Aorta (tissue), 5 donors: ENCODE results near the gene DNM2. TPM values are rescaled to one million over a fixed set of nuclear protein-coding genes. Genes with fewer than 3 reads are reported as not detected.
"Not testable (repeated sequence)": the region's sequence is repeated elsewhere in the genome, so short reads cannot be mapped to it uniquely, and the experiment has no call there.

Experiments used
- ATAC-seq: fragments of 200-7000 bp; cut with Tn5 transposase; one replicate; pipeline ENCODE4 v1.9.1; 2022; ENCODE audit warnings: moderate library complexity; ENCODE audit not compliant: low FRiP score
- DNase-seq, 2 donors: peaks; one replicate each; pipeline ENCODE4 v3.0.0-alpha.2; 2020
- H3K27ac ChIP-seq, 2 donors: one replicate each; pipeline ENCODE4 v1.5.1; 2013; ENCODE audit warnings: low read length in 2 of 2, mild to moderate bottlenecking in 2 of 2, moderate library complexity in 2 of 2, control low read depth in 1 of 2, inconsistent platforms in 1 of 2, low read depth in 1 of 2
- H3K27me3 ChIP-seq, 2 donors: one replicate each; pipeline ENCODE4 v1.6.1; 2013; ENCODE audit warnings: control low read depth in 1 of 2, low read length in 1 of 2, mild to moderate bottlenecking in 1 of 2, moderate library complexity in 1 of 2; ENCODE audit not compliant: insufficient read depth in 2 of 2, control insufficient read depth in 1 of 2
- H3K36me3 ChIP-seq, 2 donors: one replicate each; pipeline ENCODE4 v1.6.1; 2013; ENCODE audit warnings: control low read depth in 1 of 2, low read length in 1 of 2, mild to moderate bottlenecking in 1 of 2; ENCODE audit not compliant: insufficient read depth in 2 of 2, control insufficient read depth in 1 of 2
- H3K4me1 ChIP-seq, 2 donors: one replicate each; pipeline ENCODE4 v1.6.1; 2013; ENCODE audit warnings: low read length in 2 of 2, control low read depth in 1 of 2, mild to moderate bottlenecking in 1 of 2, moderate library complexity in 1 of 2; ENCODE audit not compliant: insufficient read depth in 2 of 2, control insufficient read depth in 1 of 2
- H3K4me3 ChIP-seq, 2 donors: one replicate each; pipeline ENCODE4 v1.5.1; 2013; ENCODE audit warnings: low read length in 2 of 2, control low read depth in 1 of 2, mild to moderate bottlenecking in 1 of 2
- H3K9me3 ChIP-seq: one replicate; pipeline ENCODE4 v1.6.1; 2013; ENCODE audit warnings: mild to moderate bottlenecking, low read length; ENCODE audit not compliant: control insufficient read depth
- WGBS, 2 donors: extraction: QIAGEN DNeasy Blood & Tissue Kit; methylation state at CpG; one replicate each; pipeline ENCODE4 v1.1.7; 2013; 5-methylcytosine and 5-hydroxymethylcytosine counted together
- intact Hi-C, 2 donors: fragments of 100-400 bp; cut with DNase I; formaldehyde crosslinking; loops; one replicate each; pipeline versions ENCODE4 v1.14.2 to v1.15.0; 2022
- polyA plus RNA-seq, 2 donors: library from polyadenylated mRNA; stranded (reverse); fragments of 200-250 nt; gene quantifications; one replicate each; pipeline ENCODE4 v1.2.3, GENCODE V29; 2013
- total RNA-seq, 2 donors: library from RNA; stranded (reverse); fragmentation: NEBNext Ultra II Directional; extraction: Animal tissue kit (Norgen Biotek cat#: 25700); gene quantifications; one replicate each; pipeline ENCODE4 v1.2.1, GENCODE V29; 2021
- donor health status: healthy with polysubstance abuse.
- donor health status: Bipolar disorder and iron deficiency.
- donor health status: DM: no; HTN: no; CAD: no.
- donor health status: DM: no; HTN: no; CAD: no.
- donor health status: DM: yes; HTN: yes; CAD: no.

DNM2 gene
- total and polyA plus RNA-seq, 4 donors = 51.7 to 160 (median 104) TPM

GRCh38 chr19:10749435-10750384 lies 31.8 kb downstream of the DNM2 start:
- ATAC-seq (no peak), DNase-seq (no peak)
- H3K27me3 ChIP-seq = no peaks in the 10 kb centered on the region
- 89 to 90% methylated on average over 13 of the region's 13 CpGs for WGBS, 2 donors
- no peaks in the 10 kb centered on the region for H3K36me3 ChIP-seq
- peak overlapping the region in 1 of 2 donors; percentile 25 for H3K27ac ChIP-seq
- intact Hi-C loops = no loop called here
- H3K4me1 ChIP-seq = no peaks in the 10 kb centered on the region
- no peak overlapping the region for H3K4me3 ChIP-seq
- H3K9me3 ChIP-seq = no peaks in the 10 kb centered on the region

GRCh38 chr19:10751109-10751953 lies 33.5 kb downstream of the DNM2 start:
- DNase-seq = no peak
- H3K27me3 ChIP-seq = no peaks in the 10 kb centered on the region
- H3K36me3 ChIP-seq = no peaks in the 10 kb centered on the region
- no peak overlapping the region for H3K4me3 ChIP-seq
- H3K27ac ChIP-seq = peak overlapping the region in 1 of 2 donors; percentile 14
- no peaks in the 10 kb centered on the region for H3K4me1 ChIP-seq
- 53 to 59% methylated on average over 20 to 21 of the region's 21 CpGs for WGBS, 2 donors
- no peaks in the 10 kb centered on the region for H3K9me3 ChIP-seq
- ATAC-seq = peak; percentile 42
- intact Hi-C loops = no loop called here

GRCh38 chr19:10752237-10752912 lies 34.5 kb downstream of the DNM2 start:
- H3K4me3 ChIP-seq = no peak overlapping the region
- no peak for DNase-seq
- H3K4me1 ChIP-seq = no peaks in the 10 kb centered on the region
- WGBS, 2 donors = 92 to 93% methylated on average over 8 of the region's 8 CpGs
- no peak for ATAC-seq
- no peaks in the 10 kb centered on the region for H3K27me3 ChIP-seq
- no peak overlapping the region for H3K27ac ChIP-seq
- no peaks in the 10 kb centered on the region for H3K36me3 ChIP-seq
- H3K9me3 ChIP-seq = no peaks in the 10 kb centered on the region
- intact Hi-C loops = no loop called here

DNA sequence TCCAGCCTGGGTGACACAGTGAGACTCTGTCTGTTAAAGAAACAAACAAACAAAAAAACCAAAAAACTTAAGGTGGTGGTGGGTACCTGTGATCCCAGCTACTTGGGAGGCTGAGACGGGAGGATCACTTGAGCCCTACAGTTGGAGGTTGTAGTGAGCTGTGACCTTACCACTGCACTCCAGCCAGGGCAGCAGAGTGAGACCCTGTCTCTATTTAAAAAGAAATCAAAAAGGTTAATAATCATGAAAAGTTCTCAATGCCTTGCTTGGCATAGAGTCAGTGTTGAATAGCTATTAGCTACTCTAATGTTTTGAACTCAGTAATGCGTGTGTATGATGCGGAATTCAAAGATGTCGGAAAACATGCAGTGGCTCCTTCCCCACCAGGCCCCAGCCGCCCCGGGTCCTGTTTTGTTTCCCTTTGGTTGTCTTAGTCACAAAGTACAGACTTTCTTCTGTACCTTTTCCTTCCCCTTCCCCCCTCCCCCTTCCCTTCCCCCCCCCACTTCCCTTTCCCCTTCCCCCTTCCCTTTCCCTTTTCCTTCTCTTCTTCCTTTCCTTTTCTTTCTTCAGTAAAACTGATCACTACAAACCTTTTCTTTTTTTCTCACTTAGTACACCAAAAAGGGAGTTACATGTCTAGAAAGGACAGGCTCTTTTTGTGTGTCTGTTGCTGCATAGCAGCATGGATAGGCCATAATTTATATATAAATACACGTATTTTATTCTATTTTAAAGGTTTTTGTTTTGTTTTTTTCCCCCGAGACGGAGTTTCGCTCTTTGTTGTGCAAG lies 35.2 kb downstream of the DNM2 start:
- no peak for ATAC-seq

DNA sequence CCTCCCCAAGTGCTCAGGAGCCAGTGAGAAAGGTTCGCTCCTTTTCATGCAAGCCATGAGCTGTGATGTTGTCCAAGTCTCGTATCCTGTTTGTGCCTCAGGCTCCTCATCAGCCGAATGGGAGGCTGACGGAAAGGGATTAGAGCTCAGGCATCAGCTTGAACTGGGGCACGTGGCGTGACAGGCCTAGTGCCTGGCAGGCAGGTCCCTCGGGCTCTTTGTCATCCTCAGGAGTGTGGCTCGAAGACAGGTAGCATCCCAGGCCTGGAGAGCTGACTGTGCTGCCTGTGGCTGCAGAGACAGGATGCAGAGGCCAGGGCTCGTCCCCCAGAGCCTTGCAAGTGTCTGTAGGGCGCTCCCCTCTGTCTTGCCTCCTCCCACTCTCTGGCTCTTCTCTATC lies 38.5 kb downstream of the DNM2 start:
- H3K9me3 ChIP-seq = no peaks in the 10 kb centered on the region
- no peaks in the 10 kb centered on the region for H3K4me1 ChIP-seq
- DNase-seq (no peak), ATAC-seq (no peak)
- no peak overlapping the region for H3K4me3 ChIP-seq
- 86 to 88% methylated on average over 10 of the region's 10 CpGs for WGBS, 2 donors
- no peaks in the 10 kb centered on the region for H3K27me3 ChIP-seq
- no peak overlapping the region for H3K27ac ChIP-seq
- H3K36me3 ChIP-seq = no peaks in the 10 kb centered on the region
- intact Hi-C loops = no loop called here

More for the DNA sequence above, 35.2 kb downstream of the DNM2 start:
- WGBS, 2 donors = 83 to 84% methylated on average over 10 of the region's 10 CpGs
- H3K4me3 ChIP-seq = no peak overlapping the region
- intact Hi-C loops = no loop called here
- H3K27ac ChIP-seq = no peak overlapping the region
- H3K36me3 ChIP-seq = no peaks in the 10 kb centered on the region
- H3K4me1 ChIP-seq = no peaks in the 10 kb centered on the region
- no peaks in the 10 kb centered on the region for H3K27me3 ChIP-seq
- no peaks in the 10 kb centered on the region for H3K9me3 ChIP-seq
- DNase-seq = no peak

GRCh38 chr19:10756791-10757190 lies 38.9 kb downstream of the DNM2 start:
- Histone ChIP-seq H3K9me3 (no peaks in the 10 kb centered on the region), H3K4me1 (no peaks in the 10 kb centered on the region), H3K27ac (no peak overlapping the region), H3K36me3 (no peaks in the 10 kb centered on the region), H3K27me3 (no peaks in the 10 kb centered on the region), H3K4me3 (no peak overlapping the region)
- ATAC-seq (no peak), DNase-seq (no peak)
- intact Hi-C loops = no loop called here
- WGBS, 2 donors = 94 to 96% methylated on average over 7 of the region's 7 CpGs

GRCh38 chr19:10758050-10758449 lies 40.2 kb downstream of the DNM2 start:
- H3K27me3 ChIP-seq, DNase-seq, H3K4me1 ChIP-seq, H3K9me3 ChIP-seq, H3K36me3 ChIP-seq, H3K27ac ChIP-seq, ATAC-seq, intact Hi-C loops, H3K4me3 ChIP-seq: not testable (repeated sequence)
- WGBS, 2 donors = 94 to 96% methylated on average over 1 of the region's 1 CpG

GRCh38 chr19:10758978-10759377 lies 41.1 kb downstream of the DNM2 start:
- Histone ChIP-seq H3K36me3 (no peaks in the 10 kb centered on the region), H3K4me1 (no peaks in the 10 kb centered on the region), H3K4me3 (no peak overlapping the region), H3K27me3 (no peaks in the 10 kb centered on the region), H3K9me3 (no peaks in the 10 kb centered on the region), H3K27ac (no peak overlapping the region)
- WGBS, 2 donors = 86 to 88% methylated on average over 5 of the region's 5 CpGs
- ATAC-seq = no peak
- DNase-seq = no peak
- intact Hi-C loops = no loop called here
